ENCODE data around the gene KCTD6.

DNA sequence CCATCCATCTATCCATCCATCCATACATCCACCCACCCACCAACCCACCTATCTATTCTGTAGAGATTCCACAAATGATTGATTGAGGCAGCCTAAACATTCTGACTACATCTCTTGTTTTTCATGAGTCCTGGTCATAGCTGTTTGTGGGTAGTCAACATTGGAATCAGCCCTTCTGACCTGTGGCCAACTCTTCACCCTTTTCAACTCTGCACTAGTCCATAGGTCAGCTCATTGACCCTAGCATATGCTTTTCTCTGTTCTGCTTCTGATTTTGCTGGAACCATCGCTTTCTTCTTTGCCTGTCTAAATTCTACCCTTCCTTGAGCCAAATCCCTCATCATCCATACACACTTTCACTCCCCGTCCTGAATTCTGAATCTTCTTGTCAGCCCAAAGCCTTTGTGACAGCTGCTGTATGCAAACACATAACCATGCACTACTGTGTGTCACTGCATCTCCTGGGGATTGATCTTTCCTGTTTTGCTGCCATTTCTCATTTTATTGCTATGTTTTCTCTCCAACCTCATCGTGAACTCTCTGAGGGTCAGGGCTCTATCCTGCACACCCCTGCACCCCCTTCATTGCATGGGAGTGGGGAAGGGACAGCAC lies 16.8 kb upstream of the KCTD6 start:
- no peak for TF ChIP-seq CHD2 (IDR thresholded peaks at IDR 0.05; ENCODE audit: low read length)
- no peak for TF ChIP-seq RFX5 (IDR thresholded peaks at IDR 0.05; ENCODE audit: borderline replicate concordance, low read depth, low read length)
- TF ChIP-seq ZNF274 (IDR thresholded peaks at IDR 0.05; ENCODE audit: borderline replicate concordance, extremely low read depth, low read length), result no peak
- no peak for TF ChIP-seq TAF1 (IDR thresholded peaks at IDR 0.05; ENCODE audit: low read depth, low read length)
- TF ChIP-seq NRF1 (IDR thresholded peaks at IDR 0.05; ENCODE audit: low read depth, low read length), result no peak
- TF ChIP-seq CEBPB (IDR thresholded peaks at IDR 0.05; ENCODE audit: low read depth, low read length), result no peak
- no peak for TF ChIP-seq USF2 (IDR thresholded peaks at IDR 0.05; ENCODE audit: low read length)
- TF ChIP-seq, protein P1, sequence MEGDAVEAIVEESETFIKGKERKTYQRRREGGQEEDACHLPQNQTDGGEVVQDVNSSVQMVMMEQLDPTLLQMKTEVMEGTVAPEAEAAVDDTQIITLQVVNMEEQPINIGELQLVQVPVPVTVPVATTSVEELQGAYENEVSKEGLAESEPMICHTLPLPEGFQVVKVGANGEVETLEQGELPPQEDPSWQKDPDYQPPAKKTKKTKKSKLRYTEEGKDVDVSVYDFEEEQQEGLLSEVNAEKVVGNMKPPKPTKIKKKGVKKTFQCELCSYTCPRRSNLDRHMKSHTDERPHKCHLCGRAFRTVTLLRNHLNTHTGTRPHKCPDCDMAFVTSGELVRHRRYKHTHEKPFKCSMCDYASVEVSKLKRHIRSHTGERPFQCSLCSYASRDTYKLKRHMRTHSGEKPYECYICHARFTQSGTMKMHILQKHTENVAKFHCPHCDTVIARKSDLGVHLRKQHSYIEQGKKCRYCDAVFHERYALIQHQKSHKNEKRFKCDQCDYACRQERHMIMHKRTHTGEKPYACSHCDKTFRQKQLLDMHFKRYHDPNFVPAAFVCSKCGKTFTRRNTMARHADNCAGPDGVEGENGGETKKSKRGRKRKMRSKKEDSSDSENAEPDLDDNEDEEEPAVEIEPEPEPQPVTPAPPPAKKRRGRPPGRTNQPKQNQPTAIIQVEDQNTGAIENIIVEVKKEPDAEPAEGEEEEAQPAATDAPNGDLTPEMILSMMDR (IDR thresholded peaks at IDR 0.05; ENCODE audit: control extremely low read depth in 1 of 3, insufficient read depth in 1 of 3, low read depth in 1 of 3, low read length in 3 of 3), result no peak
- no peak for TF ChIP-seq CREB1 (IDR thresholded peaks at IDR 0.05)
- no peak for TF ChIP-seq KDM5A (IDR thresholded peaks at IDR 0.05; ENCODE audit: low read length)
